Mononuclear cell (primary cell): ENCODE results near the gene LYG1. TPM values are rescaled to one million over a fixed set of nuclear protein-coding genes. Genes with fewer than 3 reads are reported as not detected.

ENCODE experiments used
- H3K27me3 ChIP-seq: 2 replicates; pipeline ENCODE4 v1.6.0; 2011; ENCODE audit warnings: low read length, control low read depth; ENCODE audit not compliant: insufficient read depth
- H3K4me1 ChIP-seq: 2 replicates; pipeline ENCODE4 v1.5.1; 2011; ENCODE audit warnings: mild to moderate bottlenecking, low read length, control low read depth; ENCODE audit not compliant: insufficient read depth
- H3K4me3 ChIP-seq: 2 replicates; pipeline ENCODE4 v1.5.1; 2011; ENCODE audit warnings: mild to moderate bottlenecking, low read length, moderate library complexity
- H3K9me3 ChIP-seq: 2 replicates; pipeline ENCODE4 v1.5.1; 2011; ENCODE audit warnings: low read depth, mild to moderate bottlenecking, control low read depth, low read length
- total RNA-seq: library from RNA; depleted of rRNA; stranded (reverse); fragments of >200 nt; gene quantifications from one replicate; pipeline ENCODE4 v1.2.3, GENCODE V29; 2012

LYG1 gene
- total RNA-seq, 1 donor, result 0.52 TPM

DNA sequence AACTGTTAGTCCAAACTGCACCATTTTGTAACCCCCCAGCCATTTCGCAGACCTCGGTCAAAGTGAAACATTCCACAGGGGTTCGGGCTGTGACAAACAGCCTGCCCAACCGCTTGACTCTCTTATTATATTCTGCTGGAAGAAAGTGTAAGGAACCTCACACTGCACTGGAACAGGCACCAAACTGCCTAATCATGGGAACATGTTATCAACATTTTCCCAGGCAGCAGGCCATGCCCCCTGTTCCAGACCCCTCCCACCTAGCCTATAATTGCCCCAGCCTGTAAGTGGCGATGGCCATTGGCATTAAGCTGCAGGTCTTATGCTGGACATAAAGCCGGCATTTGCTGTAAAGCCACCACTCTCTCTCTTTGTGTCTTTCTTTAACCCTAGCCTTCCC lies 62.4 kb downstream of the LYG1 start:
- H3K4me1 ChIP-seq, result no peaks in the 10 kb centered on the region
- H3K4me3 ChIP-seq, result no peak overlapping the region
- H3K9me3 ChIP-seq, result no peaks in the 10 kb centered on the region
- no peaks in the 10 kb centered on the region for H3K27me3 ChIP-seq

Other genes with a start within 250 kb of the LYG1 start
- gene C2orf15, start 159.5 kb downstream of the LYG1 start, total RNA-seq, result 0.21 TPM
- 14.7 TPM for gene TSGA10, start 146.3 kb downstream of the LYG1 start, total RNA-seq
- gene LIPT1, start 146.2 kb downstream of the LYG1 start, total RNA-seq, result 16.4 TPM
- 16.2 TPM for gene MITD1, start 120.1 kb downstream of the LYG1 start, total RNA-seq
- 21.5 TPM for gene MRPL30, start 120.0 kb downstream of the LYG1 start, total RNA-seq
- gene LYG2, start 45.5 kb downstream of the LYG1 start, total RNA-seq, result not detected
- 18.9 TPM for gene TXNDC9, start 35.1 kb upstream of the LYG1 start, total RNA-seq
- gene EIF5B, start 36.2 kb upstream of the LYG1 start, total RNA-seq, result 24.6 TPM
- gene REV1, start 188.8 kb upstream of the LYG1 start, total RNA-seq, result 55.3 TPM